HG02798 (cell line): ENCODE data around the gene SEPTIN3.

ENCODE experiments used
- ATAC-seq: cut with Tn5 transposase; IDR thresholded peaks from one replicate; pipeline ENCODE4 v1.9.1; 2021; ENCODE audit warnings: mild to moderate bottlenecking; ENCODE audit not compliant: unreplicated experiment, poor library complexity

The SEPTIN3 gene

DNA sequence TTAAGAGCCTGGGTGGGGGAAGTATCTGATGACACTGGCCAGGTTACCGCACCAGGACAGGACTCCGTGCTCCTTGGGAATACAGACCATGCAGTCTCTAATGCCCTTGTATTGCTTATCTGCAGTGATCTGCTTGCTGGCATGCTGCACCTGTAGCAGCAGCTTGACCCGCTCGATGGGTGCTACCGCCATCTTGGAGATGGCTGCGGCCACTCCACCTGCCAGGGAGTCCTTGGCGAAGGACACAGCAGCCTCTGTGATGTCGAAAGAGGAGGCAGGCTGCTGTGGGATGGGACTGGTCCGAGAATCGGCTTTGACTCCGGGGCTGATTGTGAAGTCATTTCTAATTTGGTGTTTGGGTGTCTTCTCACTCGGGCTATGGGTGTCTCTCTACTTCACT lies 32.5 kb downstream of the SEPTIN3 start:
- no peak for ATAC-seq

- ATAC-seq, result no peak
Measured at GRCh38 chr22:42007922-42008321, 38.7 kb downstream of the SEPTIN3 start.

DNA sequence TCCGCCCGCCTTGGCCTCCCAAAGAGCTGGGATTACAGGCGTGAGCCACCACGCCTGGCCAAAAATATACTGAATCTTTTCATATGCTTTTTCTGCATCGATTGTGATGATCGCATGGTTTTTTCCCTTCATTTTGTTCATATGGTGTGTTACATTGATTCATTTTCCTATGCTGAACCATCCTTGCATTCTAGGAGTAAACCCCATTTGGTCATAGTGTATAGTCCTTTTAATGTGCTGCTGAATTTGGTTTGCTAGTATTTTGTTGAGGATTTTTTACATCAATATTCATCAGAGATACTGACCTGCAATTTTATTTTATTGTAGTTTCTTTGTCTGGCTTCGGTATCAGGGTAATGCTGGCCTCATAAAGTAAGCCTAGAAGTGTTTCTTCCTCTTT lies 41.5 kb downstream of the SEPTIN3 start:
- ATAC-seq, result no peak

DNA sequence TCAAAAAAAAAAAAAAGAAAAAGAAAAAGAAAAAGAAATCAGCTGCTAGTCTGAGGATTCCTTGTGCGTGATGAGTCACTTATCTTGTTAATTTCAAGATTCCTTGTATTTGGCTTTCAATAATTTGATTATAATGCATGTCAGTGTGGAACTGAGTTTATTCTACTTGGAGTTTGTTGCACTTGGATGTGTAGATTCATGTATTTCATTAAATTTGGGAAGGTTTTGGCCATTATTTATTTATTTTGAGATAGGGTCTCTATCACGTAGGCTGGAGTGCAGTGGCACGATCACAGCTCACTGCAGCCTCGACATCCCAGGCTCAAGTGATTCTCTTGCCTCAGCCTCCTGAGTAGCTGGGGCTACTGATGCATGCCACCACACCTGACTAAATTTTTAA lies 44.1 kb downstream of the SEPTIN3 start:
- ATAC-seq, result no peak

GRCh38 chr22:42016111-42016510 lies 46.9 kb downstream of the SEPTIN3 start:
- ATAC-seq, result no peak

GRCh38 chr22:42018224-42018623 lies 49.0 kb downstream of the SEPTIN3 start:
- no peak for ATAC-seq
